Spleen (tissue), 11 donors: ENCODE data around the gene SSUH2. TPM values are rescaled to one million over a fixed set of nuclear protein-coding genes. Genes with fewer than 3 reads are reported as not detected.

Experiments used
- DNase-seq: peaks from one replicate; pipeline ENCODE4 v3.0.0-alpha.2; 2020
- H3K27ac ChIP-seq, 8 donors: fragments of 200-600 bp; sonication (generic) in 7 of 8; 1 replicate in 4 of 8; 2 replicates in 4 of 8; pipeline versions ENCODE4 v1.5.0 to v1.8.0; 2016 to 2021; ENCODE audit warnings: inconsistent platforms in 4 of 8, mild to moderate bottlenecking in 4 of 8, moderate library complexity in 1 of 8
- H3K27me3 ChIP-seq, 7 donors: fragments of 200-600 bp; sonication (generic) in 6 of 7; replicated peaks in 1 of 7; 1 replicate in 4 of 7; 2 replicates in 3 of 7; pipeline versions ENCODE4 v1.5.0 to v1.8.0; 2016 to 2021; ENCODE audit warnings: inconsistent platforms in 3 of 7, mild to moderate bottlenecking in 1 of 7
- H3K36me3 ChIP-seq, 6 donors: fragments of 200-600 bp; sonication (generic) in 5 of 6; 1 replicate in 4 of 6; 2 replicates in 2 of 6; pipeline versions ENCODE4 v1.5.0 to v1.8.0; 2016 to 2021; ENCODE audit warnings: inconsistent platforms in 2 of 6
- H3K4me1 ChIP-seq, 6 donors: fragments of 200-600 bp; sonication (generic) in 5 of 6; 1 replicate in 3 of 6; 2 replicates in 3 of 6; pipeline versions ENCODE4 v1.5.0 to v1.8.0; 2016 to 2021; ENCODE audit warnings: inconsistent platforms in 3 of 6
- H3K4me3 ChIP-seq, 8 donors: fragments of 200-600 bp; sonication (generic) in 7 of 8; 1 replicate in 4 of 8; 2 replicates in 4 of 8; pipeline versions ENCODE4 v1.5.0 to v1.8.0; 2016 to 2021; ENCODE audit warnings: inconsistent platforms in 4 of 8, mild to moderate bottlenecking in 4 of 8, moderate library complexity in 2 of 8
- H3K9me3 ChIP-seq, 8 donors: fragments of 200-600 bp; sonication (generic) in 7 of 8; 1 replicate in 4 of 8; 2 replicates in 4 of 8; pipeline versions ENCODE4 v1.5.0 to v1.8.0; 2016 to 2021; ENCODE audit warnings: inconsistent platforms in 4 of 8
- CTCF ChIP-seq, 11 experiments: fragments of 200-600 bp in 7 of 11; fragments of 450-650 bp in 4 of 11; sonication (generic) in 4 of 11; IDR thresholded peaks in 8 of 11; conservative IDR thresholded peaks in 3 of 11; 1 replicate in 7 of 11; 2 replicates in 4 of 11; pipeline versions ENCODE4 v1.4.0 to v1.8.0; 2016 to 2021; ENCODE audit warnings: antibody characterized with exemption in 11 of 11, inconsistent platforms in 4 of 11, mild to moderate bottlenecking in 1 of 11
- POLR2A ChIP-seq, 3 donors: fragments of 450-650 bp; IDR thresholded peaks; one replicate each; pipeline ENCODE4 v1.5.1; 2017; ENCODE audit warnings: antibody characterized with exemption in 3 of 3, mild to moderate bottlenecking in 1 of 3
- POLR2AphosphoS5 ChIP-seq, 3 donors: sonication (generic); formaldehyde crosslinking; IDR thresholded peaks; one replicate each; pipeline ENCODE4 v1.5.1; 2017; ENCODE audit warnings: antibody characterized with exemption in 3 of 3
- WGBS, 5 donors: extraction: QIAGEN DNeasy Blood & Tissue Kit in 3 of 5; methylation state at CpG; one replicate each; pipeline versions ENCODE4 v1.1.5 to v1.1.7; 2013 to 2018; 5-methylcytosine and 5-hydroxymethylcytosine counted together
- intact Hi-C: fragments of 100-400 bp; cut with DNase I; formaldehyde crosslinking; loops from one replicate; pipeline ENCODE4 v1.15.0; 2023; ENCODE audit warnings: low total_unique reads
- polyA plus RNA-seq, 3 donors: library from polyadenylated mRNA; stranded (reverse); fragments of 200-250 nt; gene quantifications; one replicate each; pipeline ENCODE4 v1.2.1, GENCODE V29; 2013
- total RNA-seq, 7 donors: library from RNA; depleted of rRNA in 3 of 7; stranded (reverse); fragments of >200 nt in 3 of 7; fragmentation: NEBNext Ultra II Directional in 4 of 7; extraction: Animal tissue kit (Norgen Biotek cat#: 25700) in 4 of 7; gene quantifications; one replicate each; pipeline versions ENCODE4 v1.1.0 to v1.2.1, GENCODE V29; 2016 to 2021
- donor health status: healthy with polysubstance abuse.
- donor health status: DM: no; HTN: no; CAD: no; lungs with moderate emphysema.
- donor health status: DM: no; HTN: no; CAD: no.
- donor health status: Bipolar disorder and iron deficiency.
- donor health status: healthy.
- donor health status: DM: no; HTN: no; CAD: no.
- donor health status: DM: yes; HTN: yes; CAD: no.

Gene SSUH2
- total and polyA plus RNA-seq, 10 donors: 0.94 to 4.5 (median 1.7) TPM

- WGBS, 5 donors: 73 to 86% (median 77%) methylated on average over 4 of the region's 4 CpGs
- no peak overlapping the region for H3K4me3 ChIP-seq
- no peak for DNase-seq
- intact Hi-C loops: loop anchor here (5.0 kb wide), 1 partner anchor 180 kb away; no protein-coding TSS in a partner anchor
- peaks cover 0 to 12% (median 0%) of the 10 kb centered on the region in 7 donors for H3K27me3 ChIP-seq
- H3K9me3 ChIP-seq: peaks cover 0 to 16% (median 8%) of the 10 kb centered on the region in 8 donors
- peaks cover 0 to 15% (median 10%) of the 10 kb centered on the region in 6 donors for H3K4me1 ChIP-seq
- TF ChIP-seq POLR2A (IDR thresholded peaks at IDR 0.05): no peak
- no peak for TF ChIP-seq CTCF (IDR thresholded peaks at IDR 0.05 in 8 of 11, conservative IDR thresholded peaks at IDR 0.05 in 3 of 11)
- H3K36me3 ChIP-seq: no peaks in the 10 kb centered on the region
- no peak overlapping the region for H3K27ac ChIP-seq
These were observed 22.7 kb downstream of the SSUH2 start for GRCh38 chr3:8621872-8622271.

- Histone ChIP-seq H3K4me1 (peaks cover 0 to 15% (median 10%) of the 10 kb centered on the region in 6 donors), H3K36me3 (no peaks in the 10 kb centered on the region), H3K27ac (no peak overlapping the region), H3K9me3 (peaks cover 0 to 16% (median 8%) of the 10 kb centered on the region in 8 donors), H3K4me3 (no peak overlapping the region), H3K27me3 (peaks cover 0 to 12% (median 0%) of the 10 kb centered on the region in 7 donors)
- 73 to 92% (median 83%) methylated on average over 3 of the region's 3 CpGs for WGBS, 5 donors
- intact Hi-C loops: loop anchor here (5.0 kb wide), 1 partner anchor 179 kb away; no protein-coding TSS in a partner anchor
- no peak for TF ChIP-seq CTCF (IDR thresholded peaks at IDR 0.05 in 8 of 11, conservative IDR thresholded peaks at IDR 0.05 in 3 of 11)
- no peak for TF ChIP-seq POLR2A (IDR thresholded peaks at IDR 0.05)
- TF ChIP-seq POLR2AphosphoS5 (IDR thresholded peaks at IDR 0.05): no peak
- DNase-seq: no peak
These were observed 23.5 kb downstream of the SSUH2 start for GRCh38 chr3:8621141-8621540.

- TF ChIP-seq POLR2AphosphoS5 (IDR thresholded peaks at IDR 0.05) (no peak), POLR2A (IDR thresholded peaks at IDR 0.05) (no peak), CTCF (IDR thresholded peaks at IDR 0.05 in 8 of 11, conservative IDR thresholded peaks at IDR 0.05 in 3 of 11) (no peak)
- H3K36me3 ChIP-seq: no peaks in the 10 kb centered on the region
- intact Hi-C loops: no loop called here
- H3K27me3 ChIP-seq: peaks cover 0 to 12% (median 0%) of the 10 kb centered on the region in 7 donors
- DNase-seq: no peak
- H3K9me3 ChIP-seq: peaks cover 0 to 16% (median 8%) of the 10 kb centered on the region in 8 donors
- 93 to 96% (median 93%) methylated on average over 7 of the region's 7 CpGs for WGBS, 5 donors
- peaks cover 0 to 15% (median 10%) of the 10 kb centered on the region in 6 donors for H3K4me1 ChIP-seq
- no peak overlapping the region for H3K4me3 ChIP-seq
- H3K27ac ChIP-seq: no peak overlapping the region
These were observed 25.1 kb downstream of the SSUH2 start for GRCh38 chr3:8619548-8619947.

- TF ChIP-seq CTCF (IDR thresholded peaks at IDR 0.05 in 8 of 11, conservative IDR thresholded peaks at IDR 0.05 in 3 of 11) (no peak), POLR2AphosphoS5 (IDR thresholded peaks at IDR 0.05) (no peak)
- H3K27ac ChIP-seq: no peak overlapping the region
- WGBS, 5 donors: 81 to 96% (median 90%) methylated on average over 4 of the region's 4 CpGs
- no peak for DNase-seq
- peaks cover 0 to 15% (median 10%) of the 10 kb centered on the region in 6 donors for H3K4me1 ChIP-seq
- H3K4me3 ChIP-seq: no peak overlapping the region
- intact Hi-C loops: no loop called here
- peaks cover 0 to 12% (median 0%) of the 10 kb centered on the region in 7 donors for H3K27me3 ChIP-seq
- H3K9me3 ChIP-seq: peaks cover 0 to 16% (median 8%) of the 10 kb centered on the region in 8 donors
- no peaks in the 10 kb centered on the region for H3K36me3 ChIP-seq
These were observed 25.6 kb downstream of the SSUH2 start for GRCh38 chr3:8618950-8619349.
